ENCODE data around the gene PGAP3. TPM values are rescaled to one million over a fixed set of nuclear protein-coding genes. Genes with fewer than 3 reads are reported as not detected.

The PGAP3 gene
- total and polyA plus RNA-seq, 8 donors, result 3.2 to 42.9 (median 16.3) TPM

GRCh38 chr17:39641883-39642282 is 46.0 kb downstream of the PGAP3 start:
- H3K27ac ChIP-seq, result no peak overlapping the region
- TF ChIP-seq EP300 (IDR thresholded peaks at IDR 0.05) (no peak), POLR2AphosphoS5 (IDR thresholded peaks at IDR 0.05) (no peak), POLR2A (IDR thresholded peaks at IDR 0.05) (no peak)
- no peak overlapping the region for H3K4me3 ChIP-seq
- no peaks in the 10 kb centered on the region for H3K9me3 ChIP-seq
- H3K4me1 ChIP-seq, result peaks cover 28 to 78% (median 73%) of the 10 kb centered on the region in 4 donors
- intact Hi-C loops (cut with DNase I; ENCODE audit: low total_unique reads), result no loop called here
- DNase-seq, result no peak
- WGBS, 5 donors, result 70 to 82% (median 73%) methylated on average over 7 of the region's 7 CpGs
- H3K27me3 ChIP-seq, result no peaks in the 10 kb centered on the region
- H3K36me3 ChIP-seq, result peaks cover 0 to 3% (median 0%) of the 10 kb centered on the region in 4 donors

- intact Hi-C loops (cut with DNase I; ENCODE audit: low total_unique reads), result no loop called here
- Histone ChIP-seq H3K27ac (no peak overlapping the region), H3K27me3 (no peaks in the 10 kb centered on the region), H3K4me3 (no peak overlapping the region), H3K9me3 (no peaks in the 10 kb centered on the region), H3K4me1 (peaks cover 34 to 86% (median 81%) of the 10 kb centered on the region in 4 donors), H3K36me3 (peaks cover 0 to 3% (median 0%) of the 10 kb centered on the region in 4 donors)
- TF ChIP-seq CTCF (IDR thresholded peaks at IDR 0.05) (no peak), POLR2A (IDR thresholded peaks at IDR 0.05) (no peak), POLR2AphosphoS5 (IDR thresholded peaks at IDR 0.05) (no peak)
- 88 to 98% (median 95%) methylated on average over 4 of the region's 4 CpGs for WGBS, 5 donors
- no peak for DNase-seq
Observed at GRCh38 chr17:39641097-39641496, 46.8 kb downstream of the PGAP3 start.

- WGBS, 5 donors, result 39 to 54% (median 47%) methylated on average over 4 of the region's 4 CpGs
- Histone ChIP-seq H3K4me3 (no peak overlapping the region), H3K27ac (no peak overlapping the region), H3K9me3 (no peaks in the 10 kb centered on the region), H3K4me1 (peaks cover 34 to 91% (median 83%) of the 10 kb centered on the region in 4 donors), H3K36me3 (peaks cover 0 to 3% (median 0%) of the 10 kb centered on the region in 4 donors), H3K27me3 (no peaks in the 10 kb centered on the region)
- DNase-seq, result no peak
- intact Hi-C loops (cut with DNase I; ENCODE audit: low total_unique reads), result no loop called here
- TF ChIP-seq POLR2AphosphoS5 (IDR thresholded peaks at IDR 0.05), result no peak
- no peak for TF ChIP-seq CTCF (IDR thresholded peaks at IDR 0.05)
- no peak for TF ChIP-seq POLR2A (IDR thresholded peaks at IDR 0.05)
- TF ChIP-seq EP300 (IDR thresholded peaks at IDR 0.05), result no peak
Observed at GRCh38 chr17:39640591-39641031, 47.2 kb downstream of the PGAP3 start.

GRCh38 chr17:39639566-39640458 is 48.0 kb downstream of the PGAP3 start:
- Histone ChIP-seq H3K9me3 (no peaks in the 10 kb centered on the region), H3K4me3 (no peak overlapping the region), H3K4me1 (peaks cover 34 to 92% (median 83%) of the 10 kb centered on the region in 4 donors), H3K27ac (no peak overlapping the region), H3K36me3 (peaks cover 0 to 3% (median 0%) of the 10 kb centered on the region in 4 donors), H3K27me3 (no peaks in the 10 kb centered on the region)
- intact Hi-C loops (cut with DNase I; ENCODE audit: low total_unique reads), result no loop called here
- 85 to 90% (median 87%) methylated on average over 10 to 11 of the region's 11 CpGs for WGBS, 5 donors
- no peak for DNase-seq
- no peak for TF ChIP-seq CTCF (IDR thresholded peaks at IDR 0.05)

GRCh38 chr17:39639043-39639442 is 48.8 kb downstream of the PGAP3 start:
- no peaks in the 10 kb centered on the region for H3K9me3 ChIP-seq
- peaks cover 0 to 3% (median 0%) of the 10 kb centered on the region in 4 donors for H3K36me3 ChIP-seq
- intact Hi-C loops (cut with DNase I; ENCODE audit: low total_unique reads), result no loop called here
- no peaks in the 10 kb centered on the region for H3K27me3 ChIP-seq
- no peak for DNase-seq
- no peak overlapping the region for H3K27ac ChIP-seq
- no peak overlapping the region for H3K4me3 ChIP-seq
- H3K4me1 ChIP-seq, result peaks cover 34 to 93% (median 83%) of the 10 kb centered on the region in 4 donors
- WGBS, 5 donors, result 68 to 81% (median 73%) methylated on average over 2 of the region's 2 CpGs
- no peak for TF ChIP-seq POLR2A (IDR thresholded peaks at IDR 0.05)
- no peak for TF ChIP-seq POLR2AphosphoS5 (IDR thresholded peaks at IDR 0.05)
- TF ChIP-seq EP300 (IDR thresholded peaks at IDR 0.05), result no peak
